Ramos (cell line): ENCODE results near the gene FNDC1.

Experiments
- in situ Hi-C: fragments of 300-500 bp; cut with MboI; formaldehyde crosslinking; loops from one replicate; pipeline ENCODE4 v1.14.3; 2022; ENCODE audit warnings: low sequenced_read_pairs; ENCODE audit not compliant: unreplicated experiment

Gene FNDC1

DNA sequence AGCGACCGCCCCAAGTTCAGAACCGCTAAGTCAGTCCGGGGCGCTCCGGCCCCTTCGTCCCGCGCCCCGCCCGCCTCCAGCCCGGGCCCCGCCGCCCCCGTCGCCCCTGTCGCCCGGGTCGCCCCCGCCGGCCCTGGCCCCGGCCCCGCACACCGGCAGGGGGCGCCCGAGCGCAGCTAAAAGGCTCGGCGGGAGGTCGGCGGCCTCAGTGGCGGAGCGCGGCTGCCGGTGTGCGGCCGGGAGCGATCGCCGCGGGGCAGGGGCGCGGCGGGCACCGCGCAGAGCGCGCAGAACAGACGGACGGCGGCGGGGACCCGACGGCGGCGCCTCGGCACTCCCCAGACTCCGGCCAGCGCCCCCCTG, at the start of gene FNDC1:
Gene FNDC1, plus strand, starts transcription at position 208 of the 363 bp plus-strand sequence. CDS start 197 bp downstream, outside the sequence.
- in situ Hi-C loops = loop anchor here (25.0 kb wide), 1 partner anchor 957 kb away; no protein-coding TSS in a partner anchor

DNA sequence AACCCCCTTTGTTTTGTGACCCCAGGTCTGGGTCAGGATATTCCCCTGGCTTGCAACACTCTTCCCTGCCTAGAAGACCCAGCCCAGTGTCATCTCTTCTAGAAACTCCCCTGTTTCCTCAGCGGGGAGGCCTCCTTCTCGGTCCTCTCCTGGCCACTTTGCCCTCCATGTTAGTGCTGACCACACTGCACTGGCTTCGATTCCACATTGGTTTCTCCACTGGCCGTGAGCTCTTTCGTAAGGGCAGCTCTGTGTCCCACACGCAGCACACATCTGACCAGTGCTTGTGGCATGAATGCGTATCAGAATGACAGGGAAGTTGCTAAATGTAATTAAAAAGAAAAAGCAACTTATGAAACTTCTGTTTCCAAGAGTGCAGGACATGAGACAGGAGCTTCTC, 49.4 kb upstream of the FNDC1 start:
- in situ Hi-C loops = loop anchor here (25.0 kb wide), 1 partner anchor 882 kb away; no protein-coding TSS in a partner anchor

DNA sequence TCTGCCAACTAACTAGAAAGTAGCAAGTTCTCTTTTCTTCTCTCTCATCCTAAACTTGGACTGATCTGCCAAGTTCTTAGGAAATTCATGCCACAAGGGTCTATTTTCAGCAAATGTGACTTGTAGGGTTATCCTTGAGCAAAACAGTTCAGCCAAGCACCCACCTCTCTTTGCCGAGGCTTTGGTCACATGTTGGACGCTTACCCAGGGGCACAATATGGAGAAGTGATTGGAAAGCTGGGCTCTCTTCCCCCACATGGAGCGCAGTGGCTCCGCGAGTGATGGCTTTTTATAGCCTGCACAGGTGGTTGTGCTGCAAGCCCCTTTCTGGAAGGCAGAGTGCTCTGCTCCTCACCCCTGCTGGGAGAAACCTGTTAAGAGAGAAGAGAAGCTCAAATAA, 47.7 kb upstream of the FNDC1 start:
- in situ Hi-C loops = loop anchor here (25.0 kb wide), 1 partner anchor 884 kb away; no protein-coding TSS in a partner anchor

DNA sequence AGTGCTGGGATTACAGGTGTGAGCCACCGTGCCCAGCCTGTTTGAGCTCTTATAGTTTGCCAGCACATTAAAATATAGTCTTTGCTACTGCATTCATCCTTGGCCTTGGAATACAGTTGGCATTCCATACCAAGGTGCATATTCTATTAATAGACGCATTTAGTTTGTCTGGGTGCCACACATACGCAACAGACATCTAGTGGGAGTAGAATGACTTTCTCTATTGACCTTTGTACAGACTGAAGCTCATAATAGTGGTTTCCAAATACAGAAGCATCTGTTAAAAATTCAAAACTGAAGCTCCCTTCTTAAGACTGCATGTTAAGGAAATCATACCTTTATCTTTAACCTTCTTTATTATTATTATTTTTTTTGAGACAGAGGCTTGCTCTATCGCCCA, 46.7 kb upstream of the FNDC1 start:
- in situ Hi-C loops = loop anchor here (25.0 kb wide), 1 partner anchor 885 kb away; no protein-coding TSS in a partner anchor

DNA sequence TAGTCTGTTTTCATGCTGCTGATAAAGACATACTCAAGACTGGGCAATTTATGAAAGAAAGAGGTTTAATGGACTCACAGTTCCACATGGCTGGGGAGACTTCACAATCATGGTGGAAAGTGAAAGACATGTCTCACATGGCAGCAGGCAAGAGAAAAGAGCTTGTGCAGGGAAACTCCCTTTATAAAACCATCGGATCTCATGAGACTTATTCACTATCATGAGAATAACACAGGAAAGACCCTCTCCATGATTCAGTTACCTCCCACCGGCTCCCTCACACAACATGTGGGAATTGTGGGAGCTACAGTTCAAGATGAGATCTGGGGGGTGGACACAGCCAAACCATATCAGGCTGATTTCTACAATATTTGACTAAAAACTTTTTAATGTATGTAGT, 45.4 kb upstream of the FNDC1 start:
- in situ Hi-C loops = loop anchor here (25.0 kb wide), 1 partner anchor 887 kb away; no protein-coding TSS in a partner anchor

DNA sequence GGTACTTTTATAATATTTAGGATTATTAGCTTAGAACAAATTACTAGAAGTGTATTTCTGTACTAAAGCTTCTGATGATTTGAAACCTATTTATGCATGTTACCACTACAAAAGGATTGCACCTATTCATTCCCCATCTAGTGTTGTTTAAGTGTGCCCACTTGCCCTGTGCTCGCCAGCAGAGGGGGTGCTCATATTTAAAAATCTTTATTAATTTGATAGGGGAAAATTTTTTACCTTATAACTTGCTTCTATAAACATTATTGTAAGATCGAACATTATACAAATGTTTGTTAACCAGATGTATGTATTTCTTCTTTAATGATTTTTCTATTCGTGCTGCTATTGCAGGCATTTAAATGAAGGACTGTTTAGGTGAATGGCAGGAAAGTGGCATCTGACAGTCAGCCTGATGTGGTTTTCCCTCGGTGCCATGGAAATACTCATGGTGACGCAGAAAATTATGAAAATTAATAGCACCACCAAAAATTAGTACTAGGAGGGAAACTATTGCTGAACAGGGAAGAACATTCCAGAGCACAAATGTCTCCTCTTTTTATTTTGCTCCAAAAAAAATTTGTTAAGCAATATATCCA, 44.1 kb upstream of the FNDC1 start:
- in situ Hi-C loops = no loop called here

DNA sequence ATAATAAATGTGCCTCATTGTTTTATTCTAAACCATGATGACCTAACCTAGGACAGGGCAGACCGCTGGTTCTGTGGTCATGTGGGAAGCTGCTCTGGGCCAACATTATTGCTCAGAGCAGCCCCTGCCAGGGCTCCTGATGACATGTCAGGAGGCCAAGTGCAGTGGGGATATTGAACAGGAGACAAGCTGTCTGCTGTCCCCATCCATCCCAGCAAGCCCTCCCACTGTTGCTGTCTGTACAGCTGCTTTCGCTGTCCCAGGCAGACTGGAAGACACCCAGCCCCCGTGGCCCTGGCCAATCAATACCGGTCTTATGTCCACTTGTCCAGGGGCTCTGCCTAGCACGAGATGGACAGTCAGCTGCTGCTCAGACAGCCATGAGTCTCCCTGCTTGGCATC, 43.2 kb upstream of the FNDC1 start:
- in situ Hi-C loops = no loop called here

DNA sequence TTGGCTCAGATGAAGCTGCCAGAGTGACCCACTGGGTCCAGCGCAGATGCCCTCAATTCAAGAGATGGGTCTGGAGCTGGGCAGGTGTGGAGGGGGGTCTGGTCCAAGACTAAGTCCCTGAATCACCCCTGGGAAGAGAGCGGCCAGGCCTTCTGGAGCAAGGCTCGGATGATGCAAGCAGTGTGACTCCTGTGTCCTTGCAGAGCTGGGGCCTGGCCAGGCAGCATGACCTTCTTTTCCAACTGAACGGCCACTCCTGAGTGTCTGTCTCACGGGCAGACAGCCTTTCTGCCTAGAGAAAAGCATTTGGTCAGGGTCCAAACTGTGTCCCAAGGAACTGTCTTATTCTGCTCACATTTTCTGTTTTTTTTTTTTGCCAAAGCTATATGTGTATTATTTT, 42.6 kb upstream of the FNDC1 start:
- in situ Hi-C loops = no loop called here

DNA sequence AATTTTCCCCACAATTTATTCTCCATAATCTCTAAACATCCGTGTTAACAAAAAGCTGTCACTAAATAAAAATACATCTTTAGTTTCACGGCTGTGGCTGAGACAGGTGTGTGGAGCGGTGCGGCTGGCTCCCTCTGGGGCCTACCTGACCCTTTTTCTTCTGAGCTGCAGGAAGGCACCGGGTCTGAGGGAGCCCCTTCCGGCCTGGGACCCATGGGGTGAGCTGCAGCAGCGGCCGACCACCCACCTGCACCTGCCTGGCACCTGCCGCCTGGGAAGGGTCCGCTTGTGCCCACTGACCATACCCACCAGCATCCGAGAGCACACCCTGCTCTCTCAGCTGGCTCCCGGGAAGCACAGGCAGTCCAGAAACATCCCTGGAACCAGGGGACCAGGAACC, 41.5 kb upstream of the FNDC1 start:
- in situ Hi-C loops = no loop called here

DNA sequence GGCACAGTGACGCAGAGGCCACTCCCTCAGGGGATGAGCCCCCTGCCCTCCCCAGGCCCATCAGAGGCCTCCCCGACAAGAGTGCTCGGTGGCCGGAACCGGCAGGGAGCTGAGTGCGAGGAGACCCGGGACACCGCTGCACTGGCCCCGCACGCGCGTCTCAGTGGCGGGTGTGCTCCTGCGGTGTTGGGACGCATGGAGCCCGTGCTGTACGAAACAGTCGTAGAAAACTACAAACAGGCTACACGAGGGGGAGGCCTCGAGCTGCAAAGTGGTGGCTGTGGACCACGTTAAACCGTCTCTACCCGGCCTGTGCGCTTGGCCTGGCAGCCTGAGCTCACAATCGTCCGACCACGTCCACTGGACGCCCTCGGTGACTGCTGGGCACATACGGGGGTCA, 40.2 kb upstream of the FNDC1 start:
- in situ Hi-C loops = no loop called here

DNA sequence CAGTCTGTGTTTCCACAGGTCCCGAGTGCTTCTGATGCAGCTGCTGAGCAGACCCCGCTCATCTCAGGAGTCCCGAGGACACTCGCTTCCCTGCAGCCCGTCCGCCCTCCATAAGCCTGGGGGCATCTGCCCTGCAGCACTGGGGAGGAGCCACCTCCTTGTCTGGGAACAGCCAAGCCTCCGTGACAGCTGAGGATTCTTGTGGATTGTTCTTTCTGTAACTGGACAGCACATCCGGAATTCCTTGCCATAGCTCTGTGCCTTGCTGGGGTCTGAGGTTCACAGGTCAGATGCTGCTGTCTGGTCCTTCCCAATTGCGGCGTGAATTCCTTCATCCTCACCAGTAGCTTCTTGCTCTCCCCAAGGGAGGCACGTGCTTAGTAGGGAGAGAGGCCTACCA, 38.4 kb upstream of the FNDC1 start:
- in situ Hi-C loops = loop anchor here (5.0 to 10.0 kb wide), 2 partner anchors 124 to 436 kb away; no protein-coding TSS in a partner anchor

DNA sequence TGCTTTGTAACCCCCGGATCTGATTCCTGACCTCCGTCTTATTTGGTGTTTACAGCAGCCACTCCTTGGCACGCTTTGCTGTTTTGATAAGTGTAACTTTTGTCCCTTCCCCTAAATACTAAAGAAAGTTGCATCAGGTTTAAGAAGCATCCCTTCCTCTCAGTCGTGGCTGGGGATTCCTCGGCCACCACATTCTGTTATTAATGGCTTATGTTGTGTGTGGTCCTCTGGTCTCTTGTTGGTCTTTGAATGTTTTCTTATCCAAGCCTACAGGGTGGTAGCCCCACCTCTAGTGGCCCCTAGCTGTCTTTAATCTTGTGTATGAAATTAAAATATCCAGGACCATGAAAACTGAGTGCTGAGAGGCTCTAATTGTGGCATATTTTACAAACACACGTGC, 37.5 kb upstream of the FNDC1 start:
- in situ Hi-C loops = loop anchor here (5.0 to 10.0 kb wide), 2 partner anchors 124 to 437 kb away; no protein-coding TSS in a partner anchor

DNA sequence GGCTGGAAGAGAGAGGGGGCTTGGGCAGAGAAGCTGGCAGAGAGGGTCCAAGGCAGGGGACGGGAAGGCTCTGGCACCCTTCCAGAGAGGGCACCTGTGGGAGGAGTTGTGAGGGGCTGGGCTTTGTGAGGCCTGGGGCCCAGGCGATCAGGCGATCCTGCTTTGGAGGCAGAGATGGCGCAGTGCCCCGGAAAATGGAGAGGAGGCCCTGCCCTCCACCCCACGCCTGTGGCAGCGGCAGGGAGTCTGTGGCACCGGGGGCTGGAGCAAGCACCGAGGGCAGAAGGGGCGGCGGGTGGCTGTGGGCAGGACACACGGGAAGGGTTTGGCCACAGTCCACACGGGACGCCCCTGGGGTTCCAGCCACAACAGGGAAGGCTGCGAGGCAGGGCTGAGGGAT, 36.5 kb upstream of the FNDC1 start:
- in situ Hi-C loops = loop anchor here (5.0 to 10.0 kb wide), 2 partner anchors 125 to 438 kb away; no protein-coding TSS in a partner anchor

DNA sequence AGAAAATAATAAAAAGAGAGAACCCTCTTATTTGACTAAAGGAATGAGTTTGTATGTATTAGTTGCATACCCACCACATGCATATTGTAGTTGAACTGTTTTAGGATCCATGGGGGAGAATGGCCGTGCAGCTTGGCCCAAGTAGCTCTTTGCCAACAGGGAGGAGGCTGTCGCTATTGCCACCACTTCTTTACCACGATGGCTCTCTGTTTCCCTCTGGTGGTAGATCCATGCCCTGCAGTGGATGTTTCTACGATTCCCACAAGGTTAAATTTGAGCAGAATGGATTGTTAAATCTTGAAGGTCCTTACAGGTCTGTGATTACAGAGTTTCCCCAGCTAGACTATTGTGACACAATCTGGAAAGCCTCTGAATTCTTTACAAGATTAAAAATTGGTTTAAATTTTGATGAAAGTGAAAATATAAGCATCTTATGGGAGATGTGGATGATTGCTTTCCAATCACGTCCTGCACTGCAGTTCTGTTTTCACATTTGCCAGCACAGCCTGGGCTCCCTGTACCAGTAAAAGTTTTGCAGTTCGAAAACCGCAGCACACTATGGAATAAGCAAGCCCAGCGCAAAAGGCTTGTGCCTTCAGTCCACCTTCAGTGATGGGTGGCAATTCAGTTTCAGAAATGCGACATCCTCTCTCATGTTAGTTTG, 34.4 kb upstream of the FNDC1 start:
- in situ Hi-C loops = loop anchor here (5.0 to 10.0 kb wide), 2 partner anchors 128 to 440 kb away; no protein-coding TSS in a partner anchor

DNA sequence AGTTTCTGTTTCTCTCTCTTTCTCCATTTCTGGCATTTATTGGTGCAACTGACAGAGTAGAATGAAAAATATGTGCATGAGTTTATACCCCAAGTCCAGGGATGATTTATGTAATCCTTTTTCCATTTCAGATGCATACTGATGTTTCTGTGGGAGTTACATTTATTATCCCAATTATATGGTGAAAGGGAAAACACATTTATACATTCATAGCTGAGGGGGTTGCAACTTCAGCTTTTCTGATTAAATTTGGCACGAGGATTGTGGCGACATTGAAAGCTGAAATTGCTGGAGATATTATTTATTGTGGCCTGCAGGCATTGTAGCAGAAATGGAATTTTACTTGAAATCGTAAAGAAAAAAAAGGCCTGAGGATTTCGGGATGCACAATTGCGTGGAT, 31.5 kb upstream of the FNDC1 start:
- in situ Hi-C loops = loop anchor here (10.0 kb wide), 1 partner anchor 443 kb away; no protein-coding TSS in a partner anchor

DNA sequence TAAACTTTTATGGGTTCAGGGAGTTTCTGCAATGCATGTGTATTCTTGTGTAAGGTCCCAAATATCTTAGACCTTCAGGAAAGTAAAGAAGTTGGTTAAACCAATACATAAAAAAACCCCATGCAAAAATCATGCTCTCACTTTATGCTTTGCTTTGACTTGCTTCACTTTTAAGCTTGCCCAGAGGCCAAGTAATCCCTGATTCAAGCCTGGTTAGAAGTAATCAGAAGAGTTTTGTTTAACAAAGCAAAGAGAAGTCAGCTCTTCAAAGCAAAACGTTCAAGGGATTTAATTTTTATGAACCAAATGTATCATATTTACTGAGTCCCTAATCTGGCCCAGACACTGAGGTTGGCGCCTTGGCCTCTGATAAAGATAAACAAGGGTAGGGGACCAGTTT, 26.7 kb upstream of the FNDC1 start:
- in situ Hi-C loops = no loop called here

DNA sequence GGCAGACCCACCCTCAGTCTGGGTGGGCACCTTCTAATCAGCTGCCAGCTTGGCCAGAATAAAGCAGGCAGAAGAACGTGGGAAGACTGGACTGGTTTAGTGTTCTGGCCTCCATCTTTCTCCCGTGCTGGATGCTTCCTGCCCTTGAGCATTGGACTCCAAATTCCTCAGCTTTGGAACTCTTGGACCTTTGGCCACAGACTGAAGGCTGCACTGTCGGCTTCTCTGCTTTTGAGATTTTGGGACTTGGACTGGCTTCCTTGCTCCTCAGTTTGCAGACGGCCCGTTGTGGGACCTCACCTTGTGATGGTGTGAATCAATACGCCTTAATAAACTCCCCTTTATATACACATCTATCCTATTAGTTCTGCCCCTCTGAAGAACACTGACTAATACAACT, 20.6 kb upstream of the FNDC1 start:
- in situ Hi-C loops = no loop called here

DNA sequence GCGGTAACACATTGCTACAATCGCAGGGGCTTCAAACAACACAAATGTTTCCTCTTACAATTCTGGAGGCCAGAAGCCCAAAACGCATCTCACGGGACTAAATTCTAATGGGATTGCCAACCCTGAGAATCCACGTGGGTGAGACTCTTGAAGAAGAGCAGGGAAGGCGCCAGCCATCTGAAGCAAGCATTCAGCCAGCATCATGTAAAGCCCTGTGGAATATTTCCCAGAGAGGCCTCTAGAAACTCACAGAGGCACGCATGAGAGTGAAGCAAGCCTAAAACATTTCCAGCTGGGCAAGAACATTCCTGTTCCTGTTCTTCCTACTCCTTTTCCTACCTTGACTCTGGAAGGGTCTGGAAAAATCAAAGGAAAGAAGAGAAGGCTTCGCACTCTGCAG, 19.6 kb upstream of the FNDC1 start:
- in situ Hi-C loops = loop anchor here (25.0 kb wide), 1 partner anchor 937 kb away; no protein-coding TSS in a partner anchor

DNA sequence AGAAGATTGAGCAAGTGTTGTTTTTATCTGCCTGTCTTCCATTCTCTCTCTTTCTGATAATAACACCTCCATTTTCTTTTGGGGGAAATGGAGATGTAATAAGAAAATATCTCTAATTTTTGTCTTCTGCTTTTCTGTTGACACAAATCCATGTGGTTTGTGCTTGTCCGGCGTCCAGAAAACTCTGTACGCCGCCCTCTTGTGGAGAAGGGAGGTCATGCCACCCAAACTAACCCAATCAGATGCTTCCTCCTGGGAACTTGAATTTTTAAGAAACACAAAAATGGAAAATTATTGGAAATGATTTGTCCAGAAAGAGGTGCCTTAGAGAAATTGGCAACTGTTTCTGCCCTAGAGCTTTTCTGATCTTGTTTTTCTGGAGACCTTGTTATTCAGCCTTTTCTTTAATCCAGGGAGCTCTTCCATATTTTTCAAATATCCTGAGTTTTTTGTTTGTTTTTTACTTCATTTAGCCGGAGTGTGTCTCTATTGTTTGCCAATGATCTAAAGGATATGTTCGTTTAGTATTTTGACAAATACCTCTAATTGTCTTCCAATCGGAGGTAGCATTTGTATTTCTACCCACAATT, 17.8 kb upstream of the FNDC1 start:
- in situ Hi-C loops = loop anchor here (25.0 kb wide), 1 partner anchor 939 kb away; no protein-coding TSS in a partner anchor

DNA sequence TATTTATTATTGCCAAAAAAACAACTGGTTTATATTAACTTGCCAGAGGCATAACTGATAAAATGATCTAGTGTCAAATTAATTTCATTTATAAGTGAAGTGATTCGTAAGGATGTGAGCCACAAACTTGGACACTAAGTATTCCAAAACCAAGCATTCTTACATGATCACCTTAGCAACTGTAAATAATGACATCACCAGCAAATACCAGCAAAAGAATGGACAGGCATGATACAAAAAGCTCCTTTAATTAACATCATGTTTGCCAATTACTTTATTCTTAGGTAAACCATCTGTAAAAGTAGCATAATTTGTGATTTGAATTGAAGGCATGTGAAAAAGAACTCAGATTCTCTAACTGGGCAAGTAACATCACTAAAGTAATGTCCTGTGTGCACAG, 17.2 kb upstream of the FNDC1 start:
- in situ Hi-C loops = loop anchor here (25.0 kb wide), 1 partner anchor 940 kb away; no protein-coding TSS in a partner anchor

DNA sequence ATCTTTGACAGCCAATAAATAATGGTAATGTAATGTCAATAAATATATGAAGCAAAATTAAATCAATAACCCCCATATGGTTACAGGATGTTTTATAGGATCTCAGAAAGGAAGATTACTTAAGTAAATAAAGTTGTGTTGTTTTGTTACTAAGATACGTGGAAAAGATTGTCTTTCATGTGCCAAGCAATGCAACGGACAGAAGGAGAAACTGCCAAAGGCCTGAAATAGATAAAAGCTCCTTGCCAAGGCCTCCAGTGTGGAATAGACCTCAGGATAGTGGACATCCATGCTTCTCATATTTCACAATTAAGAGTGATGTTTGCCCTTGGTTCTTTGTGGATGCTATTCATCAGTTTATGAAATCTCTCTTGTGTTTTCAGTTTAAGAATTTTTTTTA, 16.4 kb upstream of the FNDC1 start:
- in situ Hi-C loops = loop anchor here (25.0 kb wide), 1 partner anchor 940 kb away; no protein-coding TSS in a partner anchor
